MCF 10A (cell line): Measurements from ENCODE around the gene MINK1. TPM values are rescaled to one million over a fixed set of nuclear protein-coding genes. Genes with fewer than 3 reads are reported as not detected.
A peak's percentile ranks its signal among the peaks of the same experiment; 100 is the strongest.

ENCODE experiments used
- BruUV-seq: library from RNA; stranded (reverse); fragments of 400-500 nt; replicated peaks from 2 replicates; lab custom pipeline; 2021; lab: Mats Ljungman, UMichigan
- CTCF ChIA-PET: fragments of 300-600 bp; sonication (Branson Sonifier 250); formaldehyde crosslinking; extraction: SDS; loops from one replicate; lab custom pipeline; 2021; ENCODE audit warnings: antibody characterized with exemption, inconsistent platforms; lab: Yijun Ruan, JAX
- POLR2A ChIA-PET: fragments of 300-600, 350-650 bp; sonication (Branson Sonifier 250); formaldehyde crosslinking; extraction: SDS; loops from one replicate; lab custom pipeline; 2020; ENCODE audit warnings: antibody characterized with exemption, inconsistent platforms; lab: Yijun Ruan, JAX
- DNase-seq: peaks from one replicate; pipeline ENCODE4 v3.0.0-alpha.2; 2018; ENCODE audit not compliant: unreplicated experiment
- H3K27ac Mint-ChIP-seq: one replicate; pipeline ENCODE4 v1.8.0; 2022; ENCODE audit warnings: mild to moderate bottlenecking, low read depth, mixed read lengths; ENCODE audit not compliant: unreplicated experiment
- H3K27me3 Mint-ChIP-seq: one replicate; pipeline ENCODE4 v1.8.0; 2022; ENCODE audit warnings: mixed read lengths; ENCODE audit not compliant: insufficient read depth, unreplicated experiment
- H3K36me3 Mint-ChIP-seq: one replicate; pipeline ENCODE4 v1.8.0; 2022; ENCODE audit warnings: mild to moderate bottlenecking, moderate library complexity, mixed read lengths; ENCODE audit not compliant: insufficient read depth, unreplicated experiment
- H3K4me1 Mint-ChIP-seq: one replicate; pipeline ENCODE4 v1.8.0; 2022; ENCODE audit warnings: mixed read lengths; ENCODE audit not compliant: insufficient read depth, unreplicated experiment
- H3K4me3 Mint-ChIP-seq: one replicate; pipeline ENCODE4 v1.8.0; 2022; ENCODE audit warnings: mild to moderate bottlenecking, moderate library complexity, mixed read lengths; ENCODE audit not compliant: unreplicated experiment
- H3K9me3 Mint-ChIP-seq: one replicate; pipeline ENCODE4 v1.8.0; 2022; ENCODE audit warnings: mixed read lengths; ENCODE audit not compliant: unreplicated experiment
- intact Hi-C: fragments of 100-400 bp; cut with micrococcal nuclease; formaldehyde crosslinking; loops from 2 replicates; pipeline ENCODE4 v1.14.1; 2022
- total RNA-seq: library from RNA; stranded (reverse); gene quantifications from 2 replicates; pipeline ENCODE4 v1.2.3, GENCODE V29; 2022
- TF ChIP-seq, protein P1 (sequence below): fragments of 200-600 bp; IDR thresholded peaks from one replicate; pipeline ENCODE4 v1.8.0; 2022; ENCODE audit warnings: antibody characterized with exemption, mild to moderate bottlenecking; ENCODE audit not compliant: unreplicated experiment

Gene MINK1
- total RNA-seq, 1 experiment from 2014 or later = 124 TPM

DNA sequence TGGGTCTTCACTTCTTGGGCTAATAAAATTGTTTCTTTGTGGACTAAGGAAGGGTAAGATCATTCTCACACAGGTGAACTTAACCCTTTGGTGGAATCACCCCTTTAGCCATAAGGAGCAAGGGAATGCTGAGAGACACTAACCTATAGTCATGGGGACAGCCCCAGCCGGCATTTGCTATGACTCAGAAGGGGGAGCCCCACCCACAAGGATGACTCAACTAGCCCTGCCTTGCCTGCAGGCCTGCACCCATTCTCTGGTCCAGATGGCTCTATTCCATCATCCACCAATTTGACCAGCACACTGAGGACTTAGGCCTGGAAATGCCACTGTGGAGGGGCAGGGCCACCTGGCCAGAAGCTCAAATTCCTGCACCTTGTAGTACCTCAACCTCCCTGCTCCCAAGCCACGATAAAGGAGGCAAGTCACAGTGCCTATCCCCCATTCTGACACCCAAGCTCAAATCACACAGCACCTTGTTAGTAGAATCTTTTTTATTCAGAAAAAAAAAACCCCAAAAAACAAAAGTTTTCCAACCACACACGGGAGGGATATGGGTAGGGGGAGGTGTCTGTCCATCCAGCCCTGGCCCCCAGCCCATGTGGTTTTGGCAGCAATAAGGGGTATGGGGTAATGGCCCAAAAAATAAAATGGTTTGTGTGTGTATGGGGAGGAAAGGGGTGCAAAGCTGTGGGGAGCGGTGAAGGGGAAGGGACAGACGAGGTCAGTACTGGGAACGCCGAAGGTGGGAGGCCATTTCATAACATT, 112.2 kb downstream of the MINK1 start:
- peak; percentile 96 for DNase-seq
- Mint-ChIP-seq H3K36me3 (peaks cover 62% of the 10 kb centered on the region), H3K9me3 (no peaks in the 10 kb centered on the region), H3K4me3 (peak overlapping the region; percentile 74), H3K27ac (peak overlapping the region; percentile 90), H3K4me1 (peaks cover 59% of the 10 kb centered on the region), H3K27me3 (no peaks in the 10 kb centered on the region)
- TF ChIP-seq, protein P1, sequence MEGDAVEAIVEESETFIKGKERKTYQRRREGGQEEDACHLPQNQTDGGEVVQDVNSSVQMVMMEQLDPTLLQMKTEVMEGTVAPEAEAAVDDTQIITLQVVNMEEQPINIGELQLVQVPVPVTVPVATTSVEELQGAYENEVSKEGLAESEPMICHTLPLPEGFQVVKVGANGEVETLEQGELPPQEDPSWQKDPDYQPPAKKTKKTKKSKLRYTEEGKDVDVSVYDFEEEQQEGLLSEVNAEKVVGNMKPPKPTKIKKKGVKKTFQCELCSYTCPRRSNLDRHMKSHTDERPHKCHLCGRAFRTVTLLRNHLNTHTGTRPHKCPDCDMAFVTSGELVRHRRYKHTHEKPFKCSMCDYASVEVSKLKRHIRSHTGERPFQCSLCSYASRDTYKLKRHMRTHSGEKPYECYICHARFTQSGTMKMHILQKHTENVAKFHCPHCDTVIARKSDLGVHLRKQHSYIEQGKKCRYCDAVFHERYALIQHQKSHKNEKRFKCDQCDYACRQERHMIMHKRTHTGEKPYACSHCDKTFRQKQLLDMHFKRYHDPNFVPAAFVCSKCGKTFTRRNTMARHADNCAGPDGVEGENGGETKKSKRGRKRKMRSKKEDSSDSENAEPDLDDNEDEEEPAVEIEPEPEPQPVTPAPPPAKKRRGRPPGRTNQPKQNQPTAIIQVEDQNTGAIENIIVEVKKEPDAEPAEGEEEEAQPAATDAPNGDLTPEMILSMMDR = no peak
- intact Hi-C loops = no loop called here
- ChIA-PET CTCF (interaction anchor here (0.6 to 1.7 kb wide), 4 partner anchors 36 to 250 kb away, joined by 3 to 5 read pairs (median 5); partner anchors contain the start of gene MED11), POLR2A (interaction anchor here (0.6 to 21.5 kb wide), 7 partner anchors 11 to 235 kb away, joined by 3 to 639 read pairs (median 5); partner anchors contain the start of genes ARRB2, PSMB6 and SPAG7)
- BruUV-seq = no TSS peak

DNA sequence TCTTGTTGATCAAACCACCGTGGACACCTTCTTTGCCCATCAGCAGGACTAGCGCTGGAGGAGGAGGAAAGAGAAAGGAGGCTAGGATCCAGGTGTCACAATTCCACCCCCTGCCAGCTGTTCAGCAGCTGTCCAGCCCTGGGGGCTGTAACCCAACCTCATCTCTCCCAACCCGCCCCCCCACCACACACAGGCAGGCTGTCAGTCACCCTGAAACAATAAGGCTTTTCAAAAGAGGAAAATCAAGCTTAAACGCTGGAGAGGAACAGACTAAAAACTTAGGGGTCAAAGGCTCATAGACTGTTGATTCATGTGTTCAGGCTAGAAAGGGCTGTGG, 112.8 kb downstream of the MINK1 start:
- Mint-ChIP-seq H3K36me3 (peaks cover 57% of the 10 kb centered on the region), H3K27ac (peak overlapping the region; percentile 93), H3K27me3 (no peaks in the 10 kb centered on the region), H3K9me3 (no peaks in the 10 kb centered on the region), H3K4me1 (peaks cover 63% of the 10 kb centered on the region), H3K4me3 (peak overlapping the region; percentile 74)
- TF ChIP-seq, protein P1 = no peak
- ChIA-PET CTCF (interaction anchor here (0.6 to 1.7 kb wide), 5 partner anchors 36 to 250 kb away, joined by 3 to 5 read pairs (median 5); partner anchors contain the start of gene MED11), POLR2A (interaction anchor here (1.2 to 21.5 kb wide), 7 partner anchors 11 to 236 kb away, joined by 3 to 639 read pairs (median 6); partner anchors contain the start of genes ARRB2, INCA1, KIF1C and PSMB6)
- intact Hi-C loops = no loop called here
- BruUV-seq = no TSS peak
- peak; percentile 26 for DNase-seq

DNA sequence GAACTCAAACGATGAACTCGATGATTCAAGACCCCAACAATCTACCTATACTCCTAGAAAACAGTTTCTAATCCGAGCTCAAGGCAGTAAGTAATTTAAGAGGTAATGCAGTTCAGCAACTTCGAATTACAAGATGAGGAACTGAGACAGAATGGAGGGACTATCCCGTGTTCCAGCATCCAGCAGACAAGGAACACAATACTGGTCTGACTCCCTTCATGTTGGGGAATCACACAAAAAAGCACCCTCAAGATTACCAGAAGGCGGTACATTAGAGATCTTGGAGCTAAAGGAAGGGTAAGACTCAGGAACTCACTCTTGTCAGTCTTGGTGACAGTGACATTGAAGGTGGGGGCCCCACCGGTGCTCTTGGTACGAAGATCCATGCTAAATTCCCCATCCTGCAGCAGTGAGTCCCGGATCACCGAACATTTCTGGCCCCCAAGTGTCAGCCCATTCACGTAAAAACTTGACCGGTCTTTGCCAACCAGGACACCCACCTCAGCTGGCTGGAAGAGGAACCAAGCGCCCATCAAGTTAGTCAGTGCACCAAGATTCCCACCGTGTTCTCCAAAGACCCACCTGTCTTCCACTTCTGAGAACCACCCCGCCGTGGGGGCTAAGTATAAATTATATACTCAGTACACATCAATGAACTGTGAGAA, 113.3 kb downstream of the MINK1 start:
- Mint-ChIP-seq H3K27me3 (no peaks in the 10 kb centered on the region), H3K9me3 (no peaks in the 10 kb centered on the region), H3K36me3 (peaks cover 56% of the 10 kb centered on the region), H3K4me3 (peak overlapping the region; percentile 74), H3K4me1 (peaks cover 63% of the 10 kb centered on the region), H3K27ac (peak overlapping the region; percentile 93)
- intact Hi-C loops = no loop called here
- DNase-seq = no peak
- TF ChIP-seq, protein P1 = no peak
- TSS peak; percentile 60 for BruUV-seq
- POLR2A ChIA-PET = interaction anchor here (0.7 to 21.5 kb wide), 10 partner anchors 12 to 236 kb away, joined by 3 to 639 read pairs (median 6); partner anchors contain the start of genes ARRB2, CAMTA2, INCA1 and KIF1C
- CTCF ChIA-PET = interaction anchor here (0.6 to 1.7 kb wide), 5 partner anchors 37 to 251 kb away, joined by 3 to 5 read pairs (median 5); partner anchors contain the start of gene MED11
